Pons (tissue), 1 donor: ENCODE data around the gene BPIFA1.

Source experiments
- DNase-seq: peaks from one replicate; pipeline ENCODE4 v3.0.0-alpha.2; 2016; ENCODE audit warnings: low spot score

Gene BPIFA1

DNA sequence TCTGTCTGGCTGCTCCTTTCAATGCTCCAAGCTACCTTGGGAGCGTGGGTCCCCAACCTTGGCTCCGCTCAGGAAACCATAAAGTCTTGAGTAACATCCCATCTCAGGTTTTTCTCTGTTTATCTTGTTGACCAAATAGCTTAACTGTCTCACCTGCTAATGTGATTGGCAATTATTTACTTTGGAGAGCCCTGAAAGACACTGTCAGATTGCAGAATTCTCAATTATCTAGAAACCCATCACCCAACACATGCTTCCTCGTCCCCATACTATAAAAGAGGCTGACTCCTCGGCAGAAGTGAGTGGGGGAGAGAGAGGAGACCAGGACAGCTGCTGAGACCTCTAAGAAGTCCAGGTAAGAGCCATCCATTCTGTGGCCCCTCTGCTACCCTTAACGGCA, at the start of gene BPIFA1:
Gene BPIFA1 (plus strand): TSS at position 301 of the 400 bp plus-strand sequence. CDS start 1,716 bp downstream, outside the sequence.
- DNase-seq: no peak

DNA sequence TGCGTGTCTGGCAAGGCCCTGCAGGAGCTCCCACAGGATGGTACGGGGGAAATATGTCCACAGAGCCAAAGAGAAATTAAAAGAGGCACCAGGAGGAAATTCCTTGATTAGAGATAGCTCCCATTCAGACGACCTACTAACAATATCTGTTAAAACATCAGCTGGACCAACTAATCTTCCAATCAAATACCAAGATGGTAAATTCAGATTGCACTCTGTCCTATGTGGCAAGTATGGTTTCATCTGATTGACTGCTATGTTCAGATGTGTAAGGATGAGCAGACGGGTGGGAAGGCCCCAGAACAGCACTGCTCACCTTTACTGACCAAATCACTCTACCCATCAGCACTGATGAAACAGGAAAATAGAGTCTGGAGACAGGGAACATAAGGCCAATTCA, 48.3 kb upstream of the BPIFA1 start:
- DNase-seq: no peak

DNA sequence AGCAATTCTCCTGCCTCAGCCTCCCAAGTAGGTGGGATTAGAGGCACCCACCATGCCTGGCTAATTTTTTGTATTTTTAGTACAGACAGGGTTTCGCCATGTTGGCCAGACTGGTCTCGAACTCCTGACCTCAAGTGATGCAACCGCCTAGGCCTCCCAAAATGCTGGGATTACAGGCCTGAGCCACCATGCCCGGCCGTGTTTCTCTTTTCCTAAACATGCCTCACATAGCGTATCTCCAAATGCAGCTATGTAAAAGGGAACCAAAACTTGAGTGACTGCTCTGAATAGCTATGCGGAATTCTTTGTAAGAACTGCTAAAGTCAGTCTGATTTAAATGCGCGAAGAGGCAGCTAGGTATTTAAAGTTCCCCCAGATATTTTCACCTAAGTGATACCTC, 47.4 kb upstream of the BPIFA1 start:
- DNase-seq: no peak

DNA sequence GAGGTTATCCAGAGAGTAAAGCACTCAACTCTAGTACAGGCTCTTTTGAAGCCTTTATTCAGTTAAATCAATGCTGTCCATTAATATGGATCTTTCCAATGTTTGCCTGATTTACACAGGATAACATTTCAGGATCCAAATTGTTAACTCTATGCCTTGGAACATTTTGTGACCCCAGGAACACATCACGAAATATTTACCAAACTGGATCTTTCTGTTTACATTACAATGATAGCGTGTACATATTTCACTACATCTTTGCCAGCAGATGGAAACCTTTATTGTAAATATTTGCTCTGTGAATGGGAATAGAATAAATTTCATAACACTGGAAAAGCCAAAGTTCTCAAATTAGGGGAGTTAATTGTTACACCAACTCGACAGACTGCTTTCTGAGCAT, 44.3 kb upstream of the BPIFA1 start:
- DNase-seq: no peak

DNA sequence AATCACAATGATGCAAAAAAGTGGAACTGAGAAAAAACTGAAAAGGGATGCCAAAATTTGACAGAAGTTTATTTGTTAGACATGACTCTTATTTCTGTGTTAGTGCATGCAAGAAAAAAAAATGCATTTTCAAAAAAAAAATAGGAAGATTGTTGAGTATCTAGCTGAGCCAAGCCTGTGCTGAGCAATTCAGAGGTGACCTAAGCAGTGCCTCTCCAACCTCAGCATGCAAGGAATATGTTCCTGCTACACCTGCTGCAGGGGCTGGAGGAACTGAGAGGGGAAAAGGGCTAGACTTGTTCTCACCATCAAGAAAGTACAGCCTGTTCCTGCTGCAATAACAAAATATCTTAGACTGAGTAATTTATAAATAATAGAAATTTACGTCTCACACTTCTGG, 43.8 kb upstream of the BPIFA1 start:
- peak; percentile 7 for DNase-seq

DNA sequence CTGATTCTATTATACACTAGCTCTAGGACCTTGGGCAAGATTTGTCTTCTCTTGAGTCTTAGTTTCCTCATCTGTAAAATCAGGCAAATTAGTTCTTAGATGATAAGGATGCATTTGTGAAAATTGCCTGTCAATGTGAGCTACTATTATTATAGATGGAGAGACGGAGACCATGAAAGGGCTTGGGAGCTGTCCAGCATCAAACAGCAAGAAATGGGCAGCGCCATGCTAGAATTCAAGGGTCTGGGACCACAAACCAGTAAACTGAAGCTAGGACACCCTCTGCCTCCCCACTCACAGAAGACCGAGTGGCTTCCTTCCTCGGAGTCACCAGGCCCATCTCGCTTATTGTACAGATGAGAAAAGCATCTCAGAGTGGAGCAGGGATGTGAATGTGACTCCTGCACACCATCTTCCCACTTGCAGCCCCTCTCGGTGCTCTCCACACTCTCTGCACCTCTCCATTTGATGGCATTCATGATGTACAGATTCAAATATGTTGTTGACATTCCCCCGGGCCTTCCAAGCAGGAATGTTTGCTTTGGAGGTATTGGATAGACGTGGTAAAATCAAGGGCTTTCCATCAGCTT, 42.8 kb upstream of the BPIFA1 start:
- DNase-seq: no peak

DNA sequence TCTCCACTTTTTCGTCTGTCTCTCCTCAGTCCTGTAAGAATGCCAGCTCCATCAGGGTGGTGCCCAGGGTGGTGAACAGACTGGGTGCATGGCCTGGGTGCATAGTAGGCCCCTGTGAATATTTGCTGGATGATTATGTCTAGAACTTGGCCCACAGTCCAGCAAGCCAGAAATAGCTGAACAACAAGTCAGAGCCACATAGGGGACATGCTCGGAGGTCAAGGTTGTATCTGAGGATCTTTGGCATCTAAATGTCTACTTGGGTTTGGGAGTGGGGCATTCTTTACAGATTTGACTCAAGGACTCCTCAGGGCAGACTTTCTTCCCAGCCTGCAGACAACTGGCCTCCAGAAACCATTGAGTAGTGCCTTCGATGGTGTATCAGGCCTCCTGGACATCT, 36.8 kb upstream of the BPIFA1 start:
- DNase-seq: no peak

DNA sequence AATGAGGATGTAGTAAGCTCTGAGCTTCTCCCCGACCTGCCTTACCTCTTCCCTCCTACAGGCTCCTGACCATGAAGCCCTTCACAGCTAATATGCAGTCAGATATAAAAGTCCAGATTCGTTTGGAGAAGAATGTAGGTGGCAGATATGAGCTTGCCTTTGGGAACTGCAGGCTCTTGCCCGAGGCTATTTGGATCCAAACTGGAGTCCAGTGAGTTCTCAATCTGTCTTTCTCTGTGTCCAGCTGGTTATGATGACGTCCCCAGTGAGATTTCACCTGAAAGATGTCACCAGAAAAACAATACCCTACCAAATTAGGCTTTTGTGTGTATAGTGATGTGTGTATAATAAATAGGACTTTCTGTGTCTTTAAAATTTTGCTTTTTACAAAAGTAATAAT, 33.3 kb upstream of the BPIFA1 start:
- no peak for DNase-seq

DNA sequence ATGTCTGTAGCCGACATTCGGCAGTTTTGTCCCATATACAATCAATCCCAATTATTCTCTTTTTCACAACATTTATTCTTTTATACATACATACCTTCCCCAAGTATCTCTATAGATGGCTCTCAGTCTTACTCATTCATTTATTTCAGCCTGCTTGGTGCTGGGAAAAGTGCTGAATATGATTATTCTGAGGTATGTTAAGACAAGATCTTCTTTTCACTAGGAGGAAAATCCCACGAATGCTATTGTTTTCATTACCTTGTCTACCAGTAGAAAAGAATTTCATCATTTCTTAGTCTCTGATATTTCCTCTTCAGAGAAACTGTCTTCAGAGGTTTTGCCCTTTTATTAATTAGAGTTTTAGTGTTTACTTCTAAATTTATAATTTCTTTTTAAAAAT, 32.4 kb upstream of the BPIFA1 start:
- no peak for DNase-seq

DNA sequence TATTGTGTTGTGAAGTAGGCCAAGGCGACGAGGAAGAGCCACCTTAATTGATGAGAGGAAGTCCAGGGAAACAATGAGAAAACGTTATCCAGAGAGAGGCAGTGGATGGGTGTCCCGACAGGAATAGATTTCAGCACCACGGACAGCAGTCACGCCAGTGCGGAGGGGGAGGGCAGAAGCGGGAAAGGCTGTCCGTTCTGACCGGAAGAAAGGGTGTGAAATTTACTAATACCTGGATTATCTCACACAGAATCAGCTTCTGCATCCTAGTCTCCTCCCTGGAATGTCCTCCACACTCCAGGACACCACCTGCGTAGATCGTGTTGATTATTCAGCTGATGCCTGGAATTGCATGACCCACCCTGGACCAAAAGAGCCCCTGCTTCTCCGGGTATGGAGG, 26.0 kb upstream of the BPIFA1 start:
- peak; percentile 35 for DNase-seq

DNA sequence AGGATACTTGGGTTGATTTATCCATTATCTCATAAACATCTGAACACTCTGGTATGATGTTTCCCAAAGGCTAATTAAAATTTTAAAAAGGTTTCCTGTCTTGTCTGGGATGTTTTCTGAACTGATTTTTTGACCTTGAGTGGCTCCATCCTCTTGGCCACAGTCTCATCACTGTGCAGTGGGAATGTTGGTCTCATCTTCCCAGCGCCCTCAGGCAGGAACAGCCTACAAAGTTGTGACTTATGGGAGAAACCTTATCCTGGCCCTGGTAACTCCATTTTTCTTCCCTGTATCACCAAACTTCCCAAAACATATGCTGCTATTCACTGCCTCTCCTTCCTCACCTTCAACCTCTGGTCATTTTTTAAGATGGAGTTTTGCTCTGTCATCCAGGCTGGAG, 25.4 kb upstream of the BPIFA1 start:
- no peak for DNase-seq

DNA sequence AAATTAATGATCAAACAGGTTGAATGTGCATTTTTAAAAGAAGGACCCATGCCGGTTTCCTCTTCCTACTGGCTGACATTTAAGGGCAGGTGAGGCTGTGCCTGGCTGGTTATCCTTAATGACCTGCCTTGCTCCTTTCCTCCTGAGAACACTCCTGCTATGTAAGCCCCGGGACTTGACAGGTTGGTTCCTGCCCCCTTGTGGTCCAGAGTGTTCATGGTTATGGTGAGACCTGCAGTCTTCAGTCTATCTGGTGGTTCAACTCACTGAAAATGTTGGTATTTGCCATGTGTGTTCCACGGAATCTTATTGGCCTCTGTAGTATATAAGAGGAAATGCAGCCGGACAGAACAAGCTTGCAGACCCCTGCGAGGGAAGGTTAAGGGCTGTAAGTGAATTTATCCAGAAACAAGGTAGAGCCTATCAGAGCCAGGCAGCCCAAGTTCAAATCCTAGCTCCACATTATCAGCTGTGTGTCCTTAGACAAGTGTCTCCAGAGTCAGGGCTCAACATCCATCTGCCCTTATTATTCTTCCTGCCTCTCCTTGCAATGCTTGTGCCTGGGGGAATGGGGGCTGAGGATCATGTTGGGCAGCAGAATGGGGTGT, 23.9 kb upstream of the BPIFA1 start:
- DNase-seq: peak; percentile 36

DNA sequence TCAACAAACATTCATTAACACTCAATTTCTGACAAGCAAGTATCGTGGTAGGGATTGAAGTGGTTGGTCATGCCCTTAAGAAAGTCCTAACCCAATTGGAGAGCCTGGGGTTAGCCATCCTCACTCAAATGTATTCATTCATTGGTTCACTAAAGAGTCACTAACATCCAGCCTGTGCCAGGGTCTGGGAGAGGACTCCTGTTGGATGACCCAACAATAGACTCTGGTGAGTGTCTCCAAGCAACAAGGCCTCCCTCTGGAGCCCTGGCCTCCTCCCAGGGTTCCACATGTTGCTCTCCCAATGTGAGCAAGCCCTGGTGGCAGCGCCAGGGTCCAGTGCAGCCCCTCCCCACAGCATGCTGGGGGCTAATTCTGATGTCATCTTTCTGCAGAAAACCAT, 18.7 kb upstream of the BPIFA1 start, which contains the start of gene BPIFA3:
Gene BPIFA3 (plus strand): TSS at position 301 of the 400 bp plus-strand sequence. CDS start 185 bp downstream, outside the sequence.
- DNase-seq: no peak

DNA sequence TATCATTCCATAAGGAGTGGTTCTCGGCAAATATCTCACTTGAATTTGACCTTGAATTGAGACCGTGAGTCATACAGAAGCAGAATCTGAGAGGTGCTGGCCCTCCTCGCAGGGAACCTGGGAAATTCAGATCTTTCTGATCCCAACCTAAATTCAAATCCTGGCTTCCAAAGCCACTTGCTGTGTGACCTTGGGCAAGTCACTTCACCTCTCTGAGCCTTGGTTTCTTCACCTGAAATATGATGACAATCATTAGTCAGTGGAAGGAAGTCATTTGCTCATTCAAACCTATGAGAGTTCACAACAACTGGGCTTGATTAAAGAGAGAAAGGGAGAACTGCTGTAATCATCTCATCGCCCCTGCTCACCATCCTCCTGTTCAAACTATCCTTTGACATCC, 11.4 kb upstream of the BPIFA1 start:
- DNase-seq: no peak

DNA sequence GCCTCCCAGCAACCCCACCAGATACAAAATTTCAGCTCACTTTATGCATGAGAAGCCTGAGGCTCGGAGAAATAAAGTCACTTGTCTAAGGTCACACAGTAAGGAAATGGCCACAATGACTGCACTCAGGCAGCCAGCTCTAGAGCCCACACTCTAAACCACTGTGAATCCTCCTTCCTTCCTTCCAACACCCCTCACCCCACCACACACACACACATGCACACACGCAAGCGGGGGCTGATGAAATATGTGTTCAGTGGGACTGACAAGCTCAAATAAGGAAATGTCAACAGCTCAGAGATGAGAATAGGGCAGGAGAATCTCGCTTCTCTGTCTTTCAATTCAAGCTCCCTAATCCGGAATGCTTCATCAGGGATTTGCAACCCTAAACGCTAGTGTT, 6.0 kb upstream of the BPIFA1 start:
- DNase-seq: no peak

DNA sequence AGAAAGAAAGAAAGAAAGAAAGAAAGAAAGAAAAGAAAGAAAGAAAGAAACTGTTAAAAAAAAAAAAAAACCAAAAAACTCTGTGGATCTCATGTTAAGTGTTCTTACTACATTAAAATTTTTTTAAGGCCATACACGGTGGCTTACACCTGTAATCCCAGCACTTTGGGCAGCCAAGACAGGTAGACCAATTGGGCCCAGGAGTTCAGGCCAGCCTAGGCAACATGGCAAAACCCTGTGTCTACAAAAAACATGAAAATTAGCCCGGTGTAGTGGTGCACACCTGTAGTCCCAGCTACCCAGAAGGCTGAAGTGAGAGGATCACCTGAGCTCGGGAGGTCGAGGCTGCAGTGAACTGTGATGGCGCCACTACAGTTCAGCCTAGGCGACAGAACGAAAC, 4.6 kb upstream of the BPIFA1 start:
- DNase-seq: no peak

DNA sequence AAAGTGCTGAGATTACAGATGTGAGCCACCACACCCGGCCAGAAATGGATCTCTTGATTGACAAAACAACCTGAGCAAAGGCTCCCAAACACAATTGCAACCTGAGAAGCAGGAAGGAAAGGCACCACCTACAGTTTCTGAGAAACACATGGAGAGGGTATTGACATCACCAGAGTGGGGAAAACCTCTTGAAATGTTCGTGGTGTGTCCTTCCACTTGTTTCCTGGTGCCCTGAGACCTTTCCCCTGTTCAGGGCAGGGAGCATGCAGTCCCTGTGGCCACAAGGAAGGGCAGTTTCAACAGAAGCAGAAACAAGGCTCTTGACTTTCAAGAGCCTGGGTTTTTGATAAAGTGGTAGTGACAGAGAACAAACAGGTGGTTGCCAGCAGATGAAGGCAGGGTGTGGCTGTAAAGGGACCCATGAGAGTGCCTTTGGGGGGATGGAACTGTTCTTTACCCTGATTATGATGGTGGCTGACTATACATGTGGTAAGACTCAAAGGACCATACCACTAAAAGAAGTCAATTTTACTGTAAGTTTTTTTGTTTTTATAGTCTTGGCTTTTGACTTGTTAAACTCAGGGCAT, 3.2 kb upstream of the BPIFA1 start:
- no peak for DNase-seq

DNA sequence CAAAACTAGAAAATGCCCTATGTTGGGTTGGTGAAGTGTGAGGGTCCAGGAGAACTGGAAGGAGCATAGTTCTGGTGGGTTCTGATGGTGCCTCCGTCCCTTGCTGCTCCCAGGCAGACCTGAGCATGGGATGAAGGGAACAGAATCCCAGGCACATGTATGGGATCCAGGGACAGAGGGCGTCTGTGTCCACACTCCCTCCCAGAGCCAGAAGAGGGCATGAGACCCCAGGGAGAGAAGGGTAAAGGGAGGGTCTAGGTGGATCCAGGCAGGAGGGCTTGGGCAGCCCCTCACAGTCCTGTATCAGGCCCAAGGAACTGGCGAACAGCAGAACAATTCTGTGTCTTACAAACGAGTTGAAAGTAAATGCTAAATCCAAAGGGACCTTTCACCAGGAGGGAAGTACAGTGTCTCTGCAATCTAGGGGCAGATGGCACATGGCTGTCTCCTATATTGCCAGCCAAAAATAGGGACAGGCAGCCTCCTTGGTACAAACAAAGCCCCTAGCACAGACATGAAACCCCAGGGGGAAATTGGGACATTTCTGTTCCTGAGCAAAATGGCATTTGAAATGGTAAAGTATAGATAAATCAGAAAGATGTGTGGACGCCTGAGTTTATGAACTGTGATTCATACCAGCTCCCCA, 2.5 kb upstream of the BPIFA1 start:
- DNase-seq: no peak

DNA sequence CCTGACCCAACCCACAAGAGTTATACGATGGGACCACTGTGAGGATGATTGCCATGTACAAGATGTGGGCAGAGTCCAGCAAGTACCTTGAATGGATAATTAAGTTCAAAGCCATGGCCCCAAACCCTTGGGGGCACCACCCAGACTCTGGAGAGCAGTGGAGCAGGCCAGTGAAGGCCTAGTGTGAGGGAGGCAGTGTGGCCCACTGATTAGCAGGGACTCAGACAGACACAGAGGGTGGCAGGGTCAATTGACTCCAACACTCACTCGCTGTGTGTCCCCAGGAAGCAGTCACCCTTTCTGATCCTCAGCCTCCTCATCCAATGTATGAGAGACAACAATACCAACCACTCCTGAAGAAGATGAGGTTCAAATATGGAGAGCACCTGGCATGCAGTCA, 1.7 kb upstream of the BPIFA1 start:
- DNase-seq: no peak

DNA sequence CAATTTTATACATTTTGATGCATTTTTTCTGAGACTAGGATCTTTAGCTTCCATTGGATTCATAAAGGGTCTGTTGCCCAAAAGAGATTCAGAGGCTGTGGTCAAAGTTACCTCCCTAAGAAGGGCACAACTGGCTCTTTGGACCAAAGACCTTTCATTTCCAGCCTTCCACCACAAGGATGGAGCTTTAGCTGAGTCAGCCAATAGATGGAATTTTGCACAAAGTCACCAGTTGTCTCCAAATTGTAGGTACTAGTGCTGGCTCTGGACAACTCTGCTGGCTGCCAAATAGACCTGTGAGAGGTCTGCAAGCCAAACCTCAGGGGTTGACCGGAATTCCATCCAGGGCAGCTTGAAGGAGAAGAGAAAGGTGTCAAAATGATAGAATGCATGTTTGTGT, 555 bp downstream of the BPIFA1 start:
- DNase-seq: no peak

DNA sequence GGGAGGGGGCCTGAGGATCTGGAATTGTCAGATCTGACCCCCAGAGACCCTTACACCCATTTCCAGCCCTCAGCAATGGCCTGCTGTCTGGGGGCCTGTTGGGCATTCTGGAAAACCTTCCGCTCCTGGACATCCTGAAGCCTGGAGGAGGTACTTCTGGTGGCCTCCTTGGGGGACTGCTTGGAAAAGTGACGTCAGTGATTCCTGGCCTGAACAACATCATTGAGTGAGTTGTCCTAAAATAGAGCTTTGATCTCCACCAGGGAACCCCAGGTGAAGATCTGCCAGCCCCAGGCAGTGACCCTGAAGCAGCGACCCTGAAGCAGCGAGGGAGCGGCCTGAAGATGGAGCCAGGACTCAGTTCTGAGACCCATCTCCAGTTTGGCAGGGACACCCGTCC, 2.2 kb downstream of the BPIFA1 start:
- no peak for DNase-seq

DNA sequence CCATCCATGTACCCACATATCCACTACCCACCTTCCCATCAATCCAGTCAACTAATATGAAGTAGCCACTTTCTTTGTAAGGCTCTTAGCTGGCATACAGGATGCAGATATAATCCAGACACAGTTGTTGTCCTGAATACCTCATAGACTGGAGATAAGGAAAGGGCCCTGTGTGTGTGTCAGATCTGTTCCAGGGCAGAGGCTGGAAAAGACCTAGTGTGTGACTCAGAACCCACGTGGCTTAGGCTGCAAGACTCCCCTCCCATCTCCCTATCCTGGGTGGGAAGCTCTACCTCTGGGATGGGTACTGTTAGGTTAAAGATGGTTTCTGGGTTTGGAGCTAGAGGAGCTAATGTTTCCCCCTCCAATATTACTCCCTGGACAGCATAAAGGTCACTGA, 3.6 kb downstream of the BPIFA1 start:
- no peak for DNase-seq

DNA sequence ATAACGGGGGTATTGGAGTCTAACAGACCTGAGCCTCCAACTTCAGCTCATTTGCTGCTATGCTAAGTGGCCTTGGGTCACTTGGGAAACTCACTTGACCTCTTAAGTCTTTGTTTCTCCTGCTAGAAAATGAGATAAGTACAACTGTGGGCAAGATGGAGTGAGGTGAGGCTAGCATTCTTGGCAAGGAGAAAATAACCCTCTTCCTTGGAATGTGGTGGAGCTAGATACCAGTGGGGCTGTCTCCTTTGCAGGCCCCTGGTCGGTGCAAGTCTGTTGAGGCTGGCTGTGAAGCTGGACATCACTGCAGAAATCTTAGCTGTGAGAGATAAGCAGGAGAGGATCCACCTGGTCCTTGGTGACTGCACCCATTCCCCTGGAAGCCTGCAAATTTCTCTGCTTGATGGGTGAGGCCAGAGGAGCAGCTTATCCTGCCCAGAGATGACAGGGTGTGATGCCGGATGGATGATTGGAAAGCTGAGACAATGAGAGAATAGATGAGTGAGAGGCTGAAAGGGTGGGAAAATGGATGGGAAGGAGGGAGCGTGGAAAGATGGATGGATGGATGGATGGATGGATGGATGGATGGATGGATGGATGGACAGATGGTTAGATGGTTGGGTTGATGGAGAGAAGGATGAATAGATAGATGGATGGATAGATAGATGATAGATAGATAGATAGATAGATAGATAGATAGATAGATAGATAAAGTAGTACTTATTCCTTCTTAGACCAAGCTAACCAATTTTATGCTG, 4.4 kb downstream of the BPIFA1 start:
- no peak for DNase-seq
